HCT116 (cell line): ENCODE data around the gene SERPINF2. TPM values are rescaled to one million over a fixed set of nuclear protein-coding genes. Genes with fewer than 3 reads are reported as not detected.

Source experiments
- ATAC-seq: fragments of 200-7000 bp; cut with Tn5 transposase; 2 replicates; pipeline ENCODE4 v1.9.1; 2020; ENCODE audit warnings: mild to moderate bottlenecking, moderate library complexity
- BruUV-seq: library from RNA; stranded (reverse); fragments of 400-500 nt; replicated peaks from 2 replicates; lab custom pipeline; 2021; lab: Mats Ljungman, UMichigan
- CTCF ChIA-PET: fragments of 300-600 bp; sonication (Branson Sonifier 250); formaldehyde crosslinking; loops from one replicate; lab custom pipeline; 2021; ENCODE audit warnings: antibody characterized with exemption; lab: Charles Lee
- POLR2A ChIA-PET: fragments of 300-600, 350-600 bp; sonication (Branson Sonifier 250); formaldehyde crosslinking; loops from one replicate; lab custom pipeline; 2021; ENCODE audit warnings: antibody characterized with exemption; lab: Charles Lee
- RAD21 ChIA-PET, 2 experiments: fragments of 300-600 bp; sonication (Branson Sonifier 250); formaldehyde crosslinking; loops; one replicate each; lab custom pipeline; 2023; ENCODE audit warnings: low total read pairs in 2 of 2; ENCODE audit not compliant: uncharacterized antibody in 2 of 2, unreplicated experiment in 2 of 2, low non-redundant PET in 1 of 2; lab: Charles Lee
- DNase-seq: peaks from one replicate; pipeline ENCODE4 v3.0.0-alpha.2; 2010; ENCODE audit warnings: low read depth, low spot score
- H2AFZ ChIP-seq: fragments of 200-600 bp; shearing (Covaris generic), sonication (generic); 2 replicates; pipeline ENCODE4 v1.6.1; 2017; ENCODE audit warnings: low read depth, mixed run types, mixed read lengths, antibody characterized with exemption, low read length; ENCODE audit not compliant: poor library complexity, severe bottlenecking
- H3K27ac ChIP-seq: 2 replicates; pipeline ENCODE4 v1.5.1; 2012; ENCODE audit warnings: low read depth, low read length
- H3K27me3 ChIP-seq: fragments of 200-600 bp; sonication (generic); 2 replicates; pipeline ENCODE4 v1.6.1; 2016; ENCODE audit warnings: mixed run types, low read length, mixed read lengths; ENCODE audit not compliant: insufficient read depth
- H3K36me3 ChIP-seq, 2 experiments: fragments of 200-500 bp in 1 of 2; fragments of 200-600 bp in 1 of 2; sonication (Bioruptor generic) in 1 of 2; sonication (generic) in 1 of 2; 2 replicates each; pipeline versions ENCODE4 v1.5.1 to v1.6.1; 2014 to 2016; ENCODE audit warnings: low read length in 2 of 2, inconsistent platforms in 1 of 2, mixed read lengths in 1 of 2, mixed run types in 1 of 2; ENCODE audit not compliant: insufficient read depth in 2 of 2, control insufficient read depth in 1 of 2
- H3K4me1 ChIP-seq, 2 experiments: fragments of 200-600 bp in 1 of 2; sonication (generic) in 1 of 2; 2 replicates each; pipeline versions ENCODE4 v1.5.1 to v1.6.1; 2012 to 2017; ENCODE audit warnings: low read length in 2 of 2, inconsistent platforms in 1 of 2, mild to moderate bottlenecking in 1 of 2, mixed read lengths in 1 of 2, mixed run types in 1 of 2, moderate library complexity in 1 of 2; ENCODE audit not compliant: insufficient read depth in 2 of 2, control insufficient read depth in 1 of 2
- H3K4me2 ChIP-seq: fragments of 200-600 bp; sonication (generic); 2 replicates; pipeline ENCODE4 v1.6.1; 2017; ENCODE audit warnings: mixed run types, low read length, mixed read lengths
- H3K4me3 ChIP-seq, 2 experiments: fragments of 200-600 bp in 1 of 2; sonication (generic) in 1 of 2; replicated peaks in 1 of 2; 2 replicates each; pipeline ENCODE4 v1.5.1; 2011 to 2016; ENCODE audit warnings: low read length in 2 of 2, control low read depth in 1 of 2, low read depth in 1 of 2, mild to moderate bottlenecking in 1 of 2, mixed read lengths in 1 of 2, mixed run types in 1 of 2
- H3K79me2 ChIP-seq: fragments of 200-600 bp; sonication (generic); 2 replicates; pipeline ENCODE4 v1.6.1; 2017; ENCODE audit warnings: mild to moderate bottlenecking, mixed run types, low read length, moderate library complexity, mixed read lengths; ENCODE audit not compliant: insufficient read depth
- H3K9ac ChIP-seq: fragments of 200-600 bp; sonication (generic); 2 replicates; pipeline ENCODE4 v1.6.1; 2016; ENCODE audit warnings: low read length, mixed read lengths
- H3K9me2 ChIP-seq: fragments of 200-600 bp; sonication (generic), shearing (Covaris generic); 2 replicates; pipeline ENCODE4 v1.6.1; 2017; ENCODE audit warnings: mixed run types, mild to moderate bottlenecking, moderate library complexity; ENCODE audit not compliant: insufficient read depth
- H3K9me3 ChIP-seq, 2 experiments: fragments of 200-500 bp in 1 of 2; fragments of 200-600 bp in 1 of 2; sonication (Bioruptor generic) in 1 of 2; sonication (generic) in 1 of 2; 2 replicates each; pipeline ENCODE4 v1.6.1; 2014 to 2017; ENCODE audit warnings: low read length in 2 of 2, mixed read lengths in 2 of 2, inconsistent platforms in 1 of 2, low read depth in 1 of 2, mild to moderate bottlenecking in 1 of 2, mixed run types in 1 of 2, moderate library complexity in 1 of 2; ENCODE audit not compliant: control insufficient read depth in 1 of 2, insufficient read depth in 1 of 2
- H4K20me1 ChIP-seq: fragments of 200-600 bp; sonication (generic), shearing (Covaris generic); 2 replicates; pipeline ENCODE4 v1.6.1; 2017; ENCODE audit warnings: mixed run types, mild to moderate bottlenecking, moderate library complexity; ENCODE audit not compliant: insufficient read depth
- ATF3 ChIP-seq: IDR thresholded peaks from 2 replicates; pipeline ENCODE4 v1.6.1; 2012
- CBX3 ChIP-seq: IDR thresholded peaks from 2 replicates; pipeline ENCODE4 v1.6.1; 2012; ENCODE audit warnings: low read depth
- CTCF ChIP-seq, 3 experiments: fragments of 200-600 bp in 1 of 3; sonication (generic) in 1 of 3; IDR thresholded peaks in 2 of 3; conservative IDR thresholded peaks in 1 of 3; 2 replicates each; pipeline ENCODE4 v1.5.1; 2012 to 2017; ENCODE audit warnings: low read depth in 2 of 3, low read length in 2 of 3, antibody characterized with exemption in 1 of 3, borderline replicate concordance in 1 of 3, control low read depth in 1 of 3, mild to moderate bottlenecking in 1 of 3, mixed read lengths in 1 of 3, mixed run types in 1 of 3, moderate library complexity in 1 of 3; ENCODE audit not compliant: insufficient read depth in 1 of 3
- EGR1 ChIP-seq: IDR thresholded peaks from 2 replicates; pipeline ENCODE4 v1.6.1; 2012; ENCODE audit warnings: low read depth
- ELF1 ChIP-seq: IDR thresholded peaks from 2 replicates; pipeline ENCODE4 v1.6.1; 2012; ENCODE audit warnings: low read depth, borderline replicate concordance
- EZH2 ChIP-seq: fragments of 200-600 bp; sonication (generic); IDR thresholded peaks from 2 replicates; pipeline ENCODE4 v1.6.1; 2017; ENCODE audit warnings: antibody characterized with exemption, mixed run types
- FOSL1 ChIP-seq: IDR thresholded peaks from 2 replicates; pipeline ENCODE4 v1.6.1; 2012; ENCODE audit warnings: low read depth
- JUND ChIP-seq: IDR thresholded peaks from 2 replicates; pipeline ENCODE4 v1.6.1; 2012
- MAX ChIP-seq: IDR thresholded peaks from 2 replicates; pipeline ENCODE4 v1.6.1; 2012
- POLR2A ChIP-seq: IDR thresholded peaks from 2 replicates; pipeline ENCODE4 v1.7.0; 2011; ENCODE audit warnings: borderline replicate concordance; ENCODE audit not compliant: insufficient read depth, insufficient read length; ENCODE audit errors: extremely low read depth
- POLR2AphosphoS5 ChIP-seq: IDR thresholded peaks from 2 replicates; pipeline ENCODE4 v1.6.1; 2011; ENCODE audit warnings: mild to moderate bottlenecking, low read depth, low read length, moderate library complexity
- RAD21 ChIP-seq: IDR thresholded peaks from 2 replicates; pipeline ENCODE4 v1.6.1; 2012; ENCODE audit warnings: low read depth, mild to moderate bottlenecking
- REST ChIP-seq: IDR thresholded peaks from 2 replicates; pipeline ENCODE4 v1.6.1; 2012; ENCODE audit warnings: low read depth
- SRF ChIP-seq: IDR thresholded peaks from 2 replicates; pipeline ENCODE4 v1.6.1; 2012; ENCODE audit warnings: low read depth
- TCF7L2 ChIP-seq: IDR thresholded peaks from 2 replicates; pipeline ENCODE4 v1.7.0; 2011; ENCODE audit warnings: borderline replicate concordance, inconsistent platforms; ENCODE audit not compliant: insufficient read depth, insufficient read length; ENCODE audit errors: extremely low read depth
- YY1 ChIP-seq: IDR thresholded peaks from 2 replicates; pipeline ENCODE4 v1.6.1; 2011; ENCODE audit warnings: low read length, low read depth, moderate library complexity, mild to moderate bottlenecking; ENCODE audit not compliant: insufficient replicate concordance; ENCODE audit errors: extremely low read depth
- ZBTB33 ChIP-seq: IDR thresholded peaks from 2 replicates; pipeline ENCODE4 v1.6.1; 2011; ENCODE audit warnings: mild to moderate bottlenecking, low read length, moderate library complexity; ENCODE audit not compliant: insufficient replicate concordance; ENCODE audit errors: extremely low read depth
- ZNF274 ChIP-seq: fragments of 200-500 bp; sonication (Bioruptor generic); IDR thresholded peaks from 2 replicates; pipeline ENCODE4 v1.6.1; 2014; ENCODE audit warnings: mild to moderate bottlenecking, low read depth, low read length, inconsistent platforms
- intact Hi-C: fragments of 100-400 bp; cut with micrococcal nuclease; formaldehyde crosslinking; loops from 2 replicates; pipeline ENCODE4 v1.10.0; 2022
- total RNA-seq: library from RNA; stranded (reverse); gene quantifications from one replicate; pipeline ENCODE4 v1.2.1, GENCODE V29; 2021; ENCODE audit not compliant: unreplicated experiment

Gene SERPINF2
- total RNA-seq, 1 experiment from 2014 or later = 2.5 TPM

- TF ChIP-seq TCF7L2 (no peak), FOSL1 (no peak), CTCF (IDR thresholded peaks at IDR 0.05 in 2 of 3, conservative IDR thresholded peaks at IDR 0.05 in 1 of 3; ENCODE audit: borderline replicate concordance in 1 of 3, insufficient read depth in 1 of 3, low read depth in 2 of 3, low read length in 2 of 3) (no peak), CBX3 (no peak), POLR2A (no peak), POLR2AphosphoS5 (no peak), ZNF274 (no peak), JUND (no peak), EGR1 (no peak), YY1 (no peak), REST (no peak), MAX (no peak), EZH2 (no peak), ATF3 (no peak), ZBTB33 (no peak), RAD21 (no peak), SRF (no peak), ELF1 (no peak)
- H2AFZ ChIP-seq = no peak overlapping the region
- H3K9ac ChIP-seq = no peak overlapping the region
- intact Hi-C loops = no loop called here
- no peak for ATAC-seq
- H3K9me3 ChIP-seq = no peaks in the 10 kb centered on the region
- H3K4me1 ChIP-seq = peaks cover 0 to 16% of the 10 kb centered on the region in 2 experiments; a peak in 3 of 4 replicates
- H3K36me3 ChIP-seq = no peaks in the 10 kb centered on the region
- no TSS peak for BruUV-seq
- no peaks in the 10 kb centered on the region for H3K79me2 ChIP-seq
- H3K4me3 ChIP-seq = no peak overlapping the region
- no peak overlapping the region for H3K27ac ChIP-seq
- H3K27me3 ChIP-seq = no peaks in the 10 kb centered on the region
- DNase-seq = no peak
- ChIA-PET RAD21 (interaction anchor here in 1 of 2 experiments (0.7 kb wide), 1 partner anchor 54 kb away, joined by 4 read pairs; no protein-coding TSS in a partner anchor), CTCF (no interaction called here), POLR2A (no interaction called here)
- H4K20me1 ChIP-seq = no peaks in the 10 kb centered on the region
- H3K9me2 ChIP-seq = no peaks in the 10 kb centered on the region
- no peak overlapping the region for H3K4me2 ChIP-seq
Observed at GRCh38 chr17:1750628-1751027, 8.0 kb downstream of the SERPINF2 start.
